Smooth muscle cell (in vitro differentiated cells): ENCODE results near the gene CDX1. TPM values are rescaled to one million over a fixed set of nuclear protein-coding genes. Genes with fewer than 3 reads are reported as not detected.

Experiments used
- DNase-seq: peaks from one replicate; lab custom pipeline; 2025; ENCODE audit not compliant: unreplicated experiment; lab: John Stamatoyannopoulos, UW
- H2AFZ ChIP-seq: fragments of 200-600 bp; sonication (generic); 2 replicates; pipeline ENCODE4 v1.6.0; 2016; ENCODE audit warnings: antibody characterized with exemption, low read depth, mild to moderate bottlenecking
- H3F3A ChIP-seq: fragments of 200-600 bp; sonication (generic); 2 replicates; pipeline ENCODE4 v1.6.0; 2017; ENCODE audit warnings: antibody characterized with exemption, low read depth
- H3K27ac ChIP-seq: fragments of 200-600 bp; sonication (generic); 2 replicates; pipeline ENCODE4 v1.5.1; 2016; ENCODE audit warnings: low read depth, mild to moderate bottlenecking
- H3K27me3 ChIP-seq: fragments of 200-600 bp; sonication (generic); 2 replicates; pipeline ENCODE4 v1.6.1; 2016; ENCODE audit warnings: low read depth, mild to moderate bottlenecking
- H3K36me3 ChIP-seq: fragments of 200-600 bp; sonication (generic); 2 replicates; pipeline ENCODE4 v1.5.1; 2016; ENCODE audit warnings: low read depth
- H3K4me1 ChIP-seq: fragments of 200-600 bp; sonication (generic); 2 replicates; pipeline ENCODE4 v1.5.1; 2016; ENCODE audit warnings: low read depth
- H3K4me2 ChIP-seq: fragments of 200-600 bp; sonication (generic); 2 replicates; pipeline ENCODE4 v1.6.0; 2016; ENCODE audit warnings: mild to moderate bottlenecking
- H3K4me3 ChIP-seq: fragments of 200-600 bp; sonication (generic); 2 replicates; pipeline ENCODE4 v1.5.1; 2016; ENCODE audit warnings: mild to moderate bottlenecking
- H3K79me2 ChIP-seq: fragments of 200-600 bp; sonication (generic); 2 replicates; pipeline ENCODE4 v1.6.0; 2016; ENCODE audit warnings: low read depth, mild to moderate bottlenecking
- H3K9ac ChIP-seq: fragments of 200-600 bp; sonication (generic); 2 replicates; pipeline ENCODE4 v1.6.0; 2016; ENCODE audit warnings: low read depth
- H3K9me3 ChIP-seq: fragments of 200-600 bp; sonication (generic); replicated peaks from 2 replicates; pipeline ENCODE4 v1.5.1; 2016; ENCODE audit warnings: low read depth
- H4K20me1 ChIP-seq: fragments of 200-600 bp; sonication (generic); 2 replicates; pipeline ENCODE4 v1.6.0; 2016; ENCODE audit warnings: low read depth
- CTCF ChIP-seq: fragments of 200-600 bp; sonication (generic); IDR thresholded peaks from 2 replicates; pipeline ENCODE4 v1.5.1; 2017; ENCODE audit warnings: borderline replicate concordance, mild to moderate bottlenecking, antibody characterized with exemption; ENCODE audit not compliant: insufficient read depth, poor library complexity, severe bottlenecking
- WGBS: methylation state at CpG from one replicate; pipeline ENCODE4 v1.1.7; 2016; ENCODE audit warnings: low lambda C conversion rate; 5-methylcytosine and 5-hydroxymethylcytosine counted together
- polyA plus RNA-seq: library from polyadenylated mRNA; unstranded; fragments of >200 nt; fragmentation: Nextera tagmentation; extraction: Ambion mirVana; gene quantifications from 2 replicates; pipeline ENCODE4 v1.2.1, GENCODE V29; 2016
- total RNA-seq: library from RNA; depleted of rRNA; stranded (reverse); fragments of >200 nt; gene quantifications from 2 replicates; pipeline ENCODE4 v1.2.3, GENCODE V29; 2014

CDX1 gene
- total and polyA plus RNA-seq, 2 experiments from 2014 or later: 1.4 to 5.0 TPM

- Histone ChIP-seq H3K4me1 (peaks cover 42% of the 10 kb centered on the region), H3K27me3 (no peaks in the 10 kb centered on the region), H3K4me3 (peak overlapping the region; percentile 70), H4K20me1 (peaks cover 66% of the 10 kb centered on the region), H3K9ac (peak overlapping the region; percentile 11), H3K36me3 (no peaks in the 10 kb centered on the region), H3K9me3 (no peaks in the 10 kb centered on the region), H3F3A (peaks cover 22% of the 10 kb centered on the region), H2AFZ (no peak overlapping the region), H3K4me2 (peak overlapping the region; percentile 94), H3K79me2 (peaks cover 76% of the 10 kb centered on the region), H3K27ac (peak overlapping the region; percentile 100)
- DNase-seq: no peak
- 40% methylated on average over 12 of the region's 12 CpGs for WGBS
- TF ChIP-seq CTCF: no peak
Measured at GRCh38 chr5:150152636-150153462, 13.7 kb upstream of the CDX1 start.

- H3K9me3 ChIP-seq: no peaks in the 10 kb centered on the region
- H3K4me2 ChIP-seq: peak overlapping the region; percentile 94
- peak overlapping the region; percentile 78 for H3K9ac ChIP-seq
- WGBS: 27% methylated on average over 2 of the region's 2 CpGs
- no peaks in the 10 kb centered on the region for H3K36me3 ChIP-seq
- no peaks in the 10 kb centered on the region for H3K27me3 ChIP-seq
- DNase-seq: no peak
- H4K20me1 ChIP-seq: peaks cover 60% of the 10 kb centered on the region
- H3K4me3 ChIP-seq: peak overlapping the region; percentile 70
- H3K27ac ChIP-seq: peak overlapping the region; percentile 100
- no peak overlapping the region for H2AFZ ChIP-seq
- H3K4me1 ChIP-seq: peaks cover 42% of the 10 kb centered on the region
- no peak for TF ChIP-seq CTCF
- H3F3A ChIP-seq: peaks cover 24% of the 10 kb centered on the region
- peaks cover 69% of the 10 kb centered on the region for H3K79me2 ChIP-seq
Measured at GRCh38 chr5:150153483-150153882, 13.1 kb upstream of the CDX1 start.

- peak overlapping the region; percentile 100 for H3K27ac ChIP-seq
- no peak overlapping the region for H2AFZ ChIP-seq
- H3K27me3 ChIP-seq: no peaks in the 10 kb centered on the region
- H3K4me3 ChIP-seq: peak overlapping the region; percentile 70
- no peak for TF ChIP-seq CTCF
- peaks cover 24% of the 10 kb centered on the region for H3F3A ChIP-seq
- peak overlapping the region; percentile 94 for H3K4me2 ChIP-seq
- H3K79me2 ChIP-seq: peaks cover 63% of the 10 kb centered on the region
- peaks cover 54% of the 10 kb centered on the region for H4K20me1 ChIP-seq
- H3K9ac ChIP-seq: peak overlapping the region; percentile 78
- no peak for DNase-seq
- peaks cover 39% of the 10 kb centered on the region for H3K4me1 ChIP-seq
- no peaks in the 10 kb centered on the region for H3K36me3 ChIP-seq
- no peaks in the 10 kb centered on the region for H3K9me3 ChIP-seq
- WGBS: 23% methylated on average over 9 of the region's 9 CpGs
Measured at GRCh38 chr5:150153957-150154617, 12.5 kb upstream of the CDX1 start.
